ENCODE data around the gene PTPRD.

Gene PTPRD

GRCh38 chr9:8382266-8382665 lies 2230.5 kb downstream of the PTPRD start:
- no peaks in the 10 kb centered on the region for H3K9me3 ChIP-seq (ENCODE audit: control insufficient read depth in 2 of 2, low read length in 2 of 2)
- H3K27me3 ChIP-seq (ENCODE audit: control insufficient read depth in 1 of 2, insufficient read depth in 2 of 2, low read length in 2 of 2): no peaks in the 10 kb centered on the region
- no peak overlapping the region for H3K4me3 ChIP-seq (ENCODE audit: low read length in 2 of 2)
- H3K36me3 ChIP-seq (ENCODE audit: control insufficient read depth in 2 of 2, insufficient read depth in 2 of 2, low read length in 2 of 2): no peaks in the 10 kb centered on the region
- H3K27ac ChIP-seq (ENCODE audit: low read length): no peak overlapping the region
- no peaks in the 10 kb centered on the region for H3K4me1 ChIP-seq (ENCODE audit: control insufficient read depth, insufficient read depth, low read length)
- no peak overlapping the region for H3K9ac ChIP-seq (ENCODE audit: low read length in 2 of 2)

GRCh38 chr9:8381601-8382000 lies 2231.2 kb downstream of the PTPRD start:
- H3K27ac ChIP-seq (ENCODE audit: low read length): no peak overlapping the region
- H3K9ac ChIP-seq (ENCODE audit: low read length in 2 of 2): no peak overlapping the region
- H3K9me3 ChIP-seq (ENCODE audit: control insufficient read depth in 2 of 2, low read length in 2 of 2): no peaks in the 10 kb centered on the region
- no peaks in the 10 kb centered on the region for H3K36me3 ChIP-seq (ENCODE audit: control insufficient read depth in 2 of 2, insufficient read depth in 2 of 2, low read length in 2 of 2)
- H3K4me1 ChIP-seq (ENCODE audit: control insufficient read depth, insufficient read depth, low read length): no peaks in the 10 kb centered on the region
- no peak overlapping the region for H3K4me3 ChIP-seq (ENCODE audit: low read length in 2 of 2)
- H3K27me3 ChIP-seq (ENCODE audit: control insufficient read depth in 1 of 2, insufficient read depth in 2 of 2, low read length in 2 of 2): no peaks in the 10 kb centered on the region

- no peak overlapping the region for H3K9ac ChIP-seq (ENCODE audit: low read length in 2 of 2)
- no peaks in the 10 kb centered on the region for H3K36me3 ChIP-seq (ENCODE audit: control insufficient read depth in 2 of 2, insufficient read depth in 2 of 2, low read length in 2 of 2)
- no peaks in the 10 kb centered on the region for H3K27me3 ChIP-seq (ENCODE audit: control insufficient read depth in 1 of 2, insufficient read depth in 2 of 2, low read length in 2 of 2)
- H3K9me3 ChIP-seq (ENCODE audit: control insufficient read depth in 2 of 2, low read length in 2 of 2): no peaks in the 10 kb centered on the region
- no peak overlapping the region for H3K27ac ChIP-seq (ENCODE audit: low read length)
- H3K4me1 ChIP-seq (ENCODE audit: control insufficient read depth, insufficient read depth, low read length): no peaks in the 10 kb centered on the region
- no peak overlapping the region for H3K4me3 ChIP-seq (ENCODE audit: low read length in 2 of 2)
Measured at GRCh38 chr9:8374471-8374870, 2238.3 kb downstream of the PTPRD start.

- Histone ChIP-seq H3K27me3 (ENCODE audit: control insufficient read depth in 1 of 2, insufficient read depth in 2 of 2, low read length in 2 of 2) (no peaks in the 10 kb centered on the region), H3K36me3 (ENCODE audit: control insufficient read depth in 2 of 2, insufficient read depth in 2 of 2, low read length in 2 of 2) (no peaks in the 10 kb centered on the region), H3K27ac (ENCODE audit: low read length) (no peak overlapping the region), H3K4me3 (ENCODE audit: low read length in 2 of 2) (no peak overlapping the region), H3K4me1 (ENCODE audit: control insufficient read depth, insufficient read depth, low read length) (no peaks in the 10 kb centered on the region), H3K9ac (ENCODE audit: low read length in 2 of 2) (no peak overlapping the region), H3K9me3 (ENCODE audit: control insufficient read depth in 2 of 2, low read length in 2 of 2) (no peaks in the 10 kb centered on the region)
Measured at GRCh38 chr9:8371686-8372085, 2241.1 kb downstream of the PTPRD start.

- Histone ChIP-seq H3K36me3 (ENCODE audit: control insufficient read depth in 2 of 2, insufficient read depth in 2 of 2, low read length in 2 of 2) (no peaks in the 10 kb centered on the region), H3K4me1 (ENCODE audit: control insufficient read depth, insufficient read depth, low read length) (no peaks in the 10 kb centered on the region), H3K4me3 (ENCODE audit: low read length in 2 of 2) (no peak overlapping the region), H3K9ac (ENCODE audit: low read length in 2 of 2) (no peak overlapping the region), H3K27me3 (ENCODE audit: control insufficient read depth in 1 of 2, insufficient read depth in 2 of 2, low read length in 2 of 2) (no peaks in the 10 kb centered on the region), H3K9me3 (ENCODE audit: control insufficient read depth in 2 of 2, low read length in 2 of 2) (no peaks in the 10 kb centered on the region), H3K27ac (ENCODE audit: low read length) (no peak overlapping the region)
Measured at GRCh38 chr9:8366161-8366926, 2246.5 kb downstream of the PTPRD start.

GRCh38 chr9:8365466-8366160 lies 2247.2 kb downstream of the PTPRD start:
- Histone ChIP-seq H3K9ac (ENCODE audit: low read length in 2 of 2) (no peak overlapping the region), H3K9me3 (ENCODE audit: control insufficient read depth in 2 of 2, low read length in 2 of 2) (no peaks in the 10 kb centered on the region)

GRCh38 chr9:8365029-8365428 lies 2247.8 kb downstream of the PTPRD start:
- Histone ChIP-seq H3K9me3 (ENCODE audit: control insufficient read depth in 2 of 2, low read length in 2 of 2) (no peaks in the 10 kb centered on the region), H3K9ac (ENCODE audit: low read length in 2 of 2) (no peak overlapping the region), H3K4me3 (ENCODE audit: low read length in 2 of 2) (no peak overlapping the region), H3K36me3 (ENCODE audit: control insufficient read depth in 2 of 2, insufficient read depth in 2 of 2, low read length in 2 of 2) (no peaks in the 10 kb centered on the region), H3K27me3 (ENCODE audit: control insufficient read depth in 1 of 2, insufficient read depth in 2 of 2, low read length in 2 of 2) (no peaks in the 10 kb centered on the region), H3K27ac (ENCODE audit: low read length) (no peak overlapping the region), H3K4me1 (ENCODE audit: control insufficient read depth, insufficient read depth, low read length) (no peaks in the 10 kb centered on the region)

More at GRCh38 chr9:8365466-8366160, 2247.2 kb downstream of the PTPRD start:
- H3K36me3 ChIP-seq (ENCODE audit: control insufficient read depth in 2 of 2, insufficient read depth in 2 of 2, low read length in 2 of 2): no peaks in the 10 kb centered on the region
- no peaks in the 10 kb centered on the region for H3K4me1 ChIP-seq (ENCODE audit: control insufficient read depth, insufficient read depth, low read length)
- no peak overlapping the region for H3K4me3 ChIP-seq (ENCODE audit: low read length in 2 of 2)
- no peaks in the 10 kb centered on the region for H3K27me3 ChIP-seq (ENCODE audit: control insufficient read depth in 1 of 2, insufficient read depth in 2 of 2, low read length in 2 of 2)
- no peak overlapping the region for H3K27ac ChIP-seq (ENCODE audit: low read length)

GRCh38 chr9:8364026-8364752 lies 2248.6 kb downstream of the PTPRD start:
- Histone ChIP-seq H3K36me3 (ENCODE audit: control insufficient read depth in 2 of 2, insufficient read depth in 2 of 2, low read length in 2 of 2) (no peaks in the 10 kb centered on the region), H3K27me3 (ENCODE audit: control insufficient read depth in 1 of 2, insufficient read depth in 2 of 2, low read length in 2 of 2) (no peaks in the 10 kb centered on the region), H3K27ac (ENCODE audit: low read length) (no peak overlapping the region), H3K4me1 (ENCODE audit: control insufficient read depth, insufficient read depth, low read length) (no peaks in the 10 kb centered on the region), H3K4me3 (ENCODE audit: low read length in 2 of 2) (no peak overlapping the region), H3K9me3 (ENCODE audit: control insufficient read depth in 2 of 2, low read length in 2 of 2) (no peaks in the 10 kb centered on the region), H3K9ac (ENCODE audit: low read length in 2 of 2) (no peak overlapping the region)

- H3K36me3 ChIP-seq (ENCODE audit: control insufficient read depth in 2 of 2, insufficient read depth in 2 of 2, low read length in 2 of 2): no peaks in the 10 kb centered on the region
- H3K4me3 ChIP-seq (ENCODE audit: low read length in 2 of 2): no peak overlapping the region
- no peaks in the 10 kb centered on the region for H3K4me1 ChIP-seq (ENCODE audit: control insufficient read depth, insufficient read depth, low read length)
- H3K27me3 ChIP-seq (ENCODE audit: control insufficient read depth in 1 of 2, insufficient read depth in 2 of 2, low read length in 2 of 2): no peaks in the 10 kb centered on the region
- no peaks in the 10 kb centered on the region for H3K9me3 ChIP-seq (ENCODE audit: control insufficient read depth in 2 of 2, low read length in 2 of 2)
- H3K27ac ChIP-seq (ENCODE audit: low read length): no peak overlapping the region
- no peak overlapping the region for H3K9ac ChIP-seq (ENCODE audit: low read length in 2 of 2)
Measured at GRCh38 chr9:8362250-8362649, 2250.6 kb downstream of the PTPRD start.

- Histone ChIP-seq H3K27ac (ENCODE audit: low read length) (no peak overlapping the region), H3K36me3 (ENCODE audit: control insufficient read depth in 2 of 2, insufficient read depth in 2 of 2, low read length in 2 of 2) (no peaks in the 10 kb centered on the region), H3K9me3 (ENCODE audit: control insufficient read depth in 2 of 2, low read length in 2 of 2) (no peaks in the 10 kb centered on the region), H3K9ac (ENCODE audit: low read length in 2 of 2) (no peak overlapping the region), H3K4me1 (ENCODE audit: control insufficient read depth, insufficient read depth, low read length) (no peaks in the 10 kb centered on the region), H3K4me3 (ENCODE audit: low read length in 2 of 2) (no peak overlapping the region), H3K27me3 (ENCODE audit: control insufficient read depth in 1 of 2, insufficient read depth in 2 of 2, low read length in 2 of 2) (no peaks in the 10 kb centered on the region)
Measured at GRCh38 chr9:8361364-8361763, 2251.4 kb downstream of the PTPRD start.
